ENCODE measurements around the gene CELSR1. TPM values are rescaled to one million over a fixed set of nuclear protein-coding genes. Genes with fewer than 3 reads are reported as not detected.

Gene CELSR1
- total and polyA plus RNA-seq, 2 of the 13 experiments (the other 11 are each of a cell fraction or from before 2014, with no cell fraction given), result 0.78 to 1.8 TPM

DNA sequence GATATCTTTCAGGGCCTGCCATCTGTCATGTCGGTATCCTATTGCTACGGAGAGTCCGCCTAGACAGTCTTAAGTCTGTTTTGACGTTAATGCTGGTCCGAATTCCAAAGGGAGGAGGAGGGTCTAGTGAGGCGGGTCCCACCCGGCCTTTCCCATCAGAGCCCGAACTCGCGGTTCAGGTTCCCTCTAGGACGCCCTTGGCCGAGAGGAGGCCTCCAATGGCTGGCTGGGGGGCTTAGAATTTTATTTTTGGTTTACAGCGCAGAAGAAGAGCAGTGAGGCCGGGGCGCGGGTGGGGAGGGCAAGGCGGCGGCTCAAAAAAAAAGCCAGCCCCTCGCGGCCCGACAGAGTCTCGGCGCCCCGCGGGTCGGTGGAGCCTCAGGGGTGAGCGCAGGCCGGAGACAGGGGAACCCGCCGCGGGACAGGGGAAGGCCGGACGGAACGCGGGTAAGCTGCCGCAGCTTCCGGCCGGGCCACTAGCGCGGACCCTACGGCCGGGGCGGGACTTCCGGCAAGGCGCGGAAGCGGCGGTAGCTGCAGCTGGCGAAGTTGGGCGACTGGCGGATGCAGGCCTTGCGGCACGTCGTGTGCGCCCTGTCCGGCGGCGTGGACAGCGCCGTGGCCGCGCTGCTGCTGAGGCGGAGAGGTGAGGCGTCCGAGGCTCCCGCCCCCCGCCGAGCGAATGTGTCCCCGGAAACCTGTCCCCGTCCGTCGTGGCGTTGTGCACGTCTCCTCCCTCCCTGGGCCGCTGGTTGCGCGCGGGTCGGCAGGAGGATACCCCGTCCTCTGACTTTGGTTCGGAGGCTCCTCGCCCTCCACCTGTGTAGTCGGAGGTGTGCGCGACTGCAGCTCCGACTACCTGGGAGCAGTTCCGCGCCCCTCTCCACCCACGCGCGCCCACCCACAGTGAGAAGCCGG lies 202.0 kb downstream of the CELSR1 start, which contains the start of gene TRMU (continued):
- TF ChIP-seq, protein P1, sequence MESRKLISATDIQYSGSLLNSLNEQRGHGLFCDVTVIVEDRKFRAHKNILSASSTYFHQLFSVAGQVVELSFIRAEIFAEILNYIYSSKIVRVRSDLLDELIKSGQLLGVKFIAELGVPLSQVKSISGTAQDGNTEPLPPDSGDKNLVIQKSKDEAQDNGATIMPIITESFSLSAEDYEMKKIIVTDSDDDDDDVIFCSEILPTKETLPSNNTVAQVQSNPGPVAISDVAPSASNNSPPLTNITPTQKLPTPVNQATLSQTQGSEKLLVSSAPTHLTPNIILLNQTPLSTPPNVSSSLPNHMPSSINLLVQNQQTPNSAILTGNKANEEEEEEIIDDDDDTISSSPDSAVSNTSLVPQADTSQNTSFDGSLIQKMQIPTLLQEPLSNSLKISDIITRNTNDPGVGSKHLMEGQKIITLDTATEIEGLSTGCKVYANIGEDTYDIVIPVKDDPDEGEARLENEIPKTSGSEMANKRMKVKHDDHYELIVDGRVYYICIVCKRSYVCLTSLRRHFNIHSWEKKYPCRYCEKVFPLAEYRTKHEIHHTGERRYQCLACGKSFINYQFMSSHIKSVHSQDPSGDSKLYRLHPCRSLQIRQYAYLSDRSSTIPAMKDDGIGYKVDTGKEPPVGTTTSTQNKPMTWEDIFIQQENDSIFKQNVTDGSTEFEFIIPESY (CRISPR knock-in tag; IDR thresholded peaks at IDR 0.05), result peak; percentile 74
- TF ChIP-seq ZNF20 (CRISPR knock-in tag; IDR thresholded peaks at IDR 0.05) (no peak), ZFP1 (CRISPR knock-in tag; IDR thresholded peaks at IDR 0.05) (no peak), SCMH1 (CRISPR knock-in tag; IDR thresholded peaks at IDR 0.05; ENCODE audit: borderline replicate concordance) (no peak), ZNF274 (CRISPR knock-in tag; IDR thresholded peaks at IDR 0.05) (peak; percentile 70; the same call in 1 of the 2 replicates), PAWR (CRISPR knock-in tag; IDR thresholded peaks at IDR 0.05; ENCODE audit: borderline replicate concordance) (no peak), ZNF800 (CRISPR knock-in tag; IDR thresholded peaks at IDR 0.05) (peak; percentile 85), ARID5B (CRISPR knock-in tag; IDR thresholded peaks at IDR 0.05) (peak; percentile 74), MED8 (CRISPR knock-in tag; IDR thresholded peaks at IDR 0.05; ENCODE audit: insufficient replicate concordance) (peak; percentile 83), STAT5B (CRISPR knock-in tag; IDR thresholded peaks at IDR 0.05) (peak; percentile 90), PPARG (CRISPR knock-in tag; conservative IDR thresholded peaks at IDR 0.05) (peak; percentile 70; the same call in 1 of the 2 replicates), SRSF4 (IDR thresholded peaks at IDR 0.05; ENCODE audit: low read depth, low read length, poor library complexity, severe bottlenecking) (no peak), SMARCC2 (IDR thresholded peaks at IDR 0.05) (no peak), KDM1A (CRISPR knock-in tag; IDR thresholded peaks at IDR 0.05) (no peak; the same call in 1 of the 2 replicates), ZSCAN31 (CRISPR knock-in tag; IDR thresholded peaks at IDR 0.05; ENCODE audit: low read depth) (peak; percentile 65), TRAFD1 (CRISPR knock-in tag; IDR thresholded peaks at IDR 0.05; ENCODE audit: borderline replicate concordance) (no peak)
- TF ChIP-seq, protein P2, sequence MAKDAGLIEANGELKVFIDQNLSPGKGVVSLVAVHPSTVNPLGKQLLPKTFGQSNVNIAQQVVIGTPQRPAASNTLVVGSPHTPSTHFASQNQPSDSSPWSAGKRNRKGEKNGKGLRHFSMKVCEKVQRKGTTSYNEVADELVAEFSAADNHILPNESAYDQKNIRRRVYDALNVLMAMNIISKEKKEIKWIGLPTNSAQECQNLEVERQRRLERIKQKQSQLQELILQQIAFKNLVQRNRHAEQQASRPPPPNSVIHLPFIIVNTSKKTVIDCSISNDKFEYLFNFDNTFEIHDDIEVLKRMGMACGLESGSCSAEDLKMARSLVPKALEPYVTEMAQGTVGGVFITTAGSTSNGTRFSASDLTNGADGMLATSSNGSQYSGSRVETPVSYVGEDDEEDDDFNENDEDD (CRISPR knock-in tag; IDR thresholded peaks at IDR 0.05; ENCODE audit: borderline replicate concordance), result peak; percentile 84; the same call in 1 of the 2 replicates
